ENCODE data around the gene FAM217B. TPM values are rescaled to one million over a fixed set of nuclear protein-coding genes. Genes with fewer than 3 reads are reported as not detected.

FAM217B gene
- total RNA-seq, 1 donor from 2014 or later = 12.8 TPM

DNA sequence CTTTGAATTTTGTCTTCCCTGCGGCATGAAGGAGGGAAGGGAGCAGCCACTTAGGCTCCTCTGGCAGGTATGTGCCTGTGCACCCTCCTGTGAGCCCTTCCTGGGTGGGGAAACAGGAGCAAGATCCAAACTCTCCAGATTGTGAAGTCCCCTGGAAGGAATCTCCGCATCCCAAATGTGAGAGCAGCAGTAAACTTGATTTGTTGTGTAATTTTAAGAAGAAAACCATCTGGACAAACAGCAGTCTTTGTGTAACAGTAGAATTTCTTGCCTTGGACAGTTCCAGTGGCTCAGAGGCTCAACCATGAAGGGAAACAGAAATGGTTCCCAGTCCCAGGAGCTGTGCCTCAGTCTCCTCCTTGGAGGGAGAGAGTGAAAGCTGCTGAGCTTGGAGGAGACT is 57.7 kb downstream of the FAM217B start:
- Histone ChIP-seq H3K27ac (no peak overlapping the region), H3K9me3 (no peaks in the 10 kb centered on the region), H3K27me3 (no peaks in the 10 kb centered on the region), H3K36me3 (no peaks in the 10 kb centered on the region), H3K4me1 (peaks cover 8% of the 10 kb centered on the region), H3K4me3 (no peak overlapping the region)
- TF ChIP-seq POLR2A (IDR thresholded peaks at IDR 0.05) = no peak
- no peak for TF ChIP-seq POLR2AphosphoS5 (IDR thresholded peaks at IDR 0.05; ENCODE audit: insufficient read depth in 1 of 2, low read depth in 1 of 2)
- TF ChIP-seq, protein P1, sequence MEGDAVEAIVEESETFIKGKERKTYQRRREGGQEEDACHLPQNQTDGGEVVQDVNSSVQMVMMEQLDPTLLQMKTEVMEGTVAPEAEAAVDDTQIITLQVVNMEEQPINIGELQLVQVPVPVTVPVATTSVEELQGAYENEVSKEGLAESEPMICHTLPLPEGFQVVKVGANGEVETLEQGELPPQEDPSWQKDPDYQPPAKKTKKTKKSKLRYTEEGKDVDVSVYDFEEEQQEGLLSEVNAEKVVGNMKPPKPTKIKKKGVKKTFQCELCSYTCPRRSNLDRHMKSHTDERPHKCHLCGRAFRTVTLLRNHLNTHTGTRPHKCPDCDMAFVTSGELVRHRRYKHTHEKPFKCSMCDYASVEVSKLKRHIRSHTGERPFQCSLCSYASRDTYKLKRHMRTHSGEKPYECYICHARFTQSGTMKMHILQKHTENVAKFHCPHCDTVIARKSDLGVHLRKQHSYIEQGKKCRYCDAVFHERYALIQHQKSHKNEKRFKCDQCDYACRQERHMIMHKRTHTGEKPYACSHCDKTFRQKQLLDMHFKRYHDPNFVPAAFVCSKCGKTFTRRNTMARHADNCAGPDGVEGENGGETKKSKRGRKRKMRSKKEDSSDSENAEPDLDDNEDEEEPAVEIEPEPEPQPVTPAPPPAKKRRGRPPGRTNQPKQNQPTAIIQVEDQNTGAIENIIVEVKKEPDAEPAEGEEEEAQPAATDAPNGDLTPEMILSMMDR (IDR thresholded peaks at IDR 0.05) = no peak
- intact Hi-C loops (cut with DNase I) = no loop called here
- no peak for DNase-seq (ENCODE audit: extremely low spot score in 2 of 2)

Other genes with a start within 250 kb of the FAM217B start
- 3.2 TPM for gene SYCP2, start 6.8 kb upstream of the FAM217B start, total RNA-seq
- 11.8 TPM for gene PPP1R3D, start 84 bp upstream of the FAM217B start, total RNA-seq
- gene CDH26, start 18.0 kb downstream of the FAM217B start, total RNA-seq = 6.6 TPM